NB4 (cell line): ENCODE results near the gene NAGS.

Experiments
- DNase-seq: peaks from one replicate; pipeline ENCODE4 v3.0.0; 2010; ENCODE audit warnings: low read depth
- H3K4me3 ChIP-seq: one replicate; pipeline ENCODE4 v1.5.1; 2011; ENCODE audit warnings: mild to moderate bottlenecking, low read depth, low read length, moderate library complexity
- MYC ChIP-seq: IDR thresholded peaks from 2 replicates; pipeline ENCODE4 v1.6.1; 2011; ENCODE audit warnings: low read depth, low read length
- POLR2A ChIP-seq: IDR thresholded peaks from 2 replicates; pipeline ENCODE4 v1.6.1; 2011; ENCODE audit warnings: mild to moderate bottlenecking; ENCODE audit not compliant: insufficient read length; ENCODE audit errors: extremely low read depth
- TF ChIP-seq, protein P1 (sequence below): IDR thresholded peaks from 2 replicates; pipeline ENCODE4 v1.6.1; 2011; ENCODE audit warnings: low read depth, low read length
- TF ChIP-seq, protein P2 (sequence below): IDR thresholded peaks from one replicate; pipeline ENCODE4 v1.5.1; 2012; ENCODE audit warnings: low read depth, low read length

NAGS gene

DNA sequence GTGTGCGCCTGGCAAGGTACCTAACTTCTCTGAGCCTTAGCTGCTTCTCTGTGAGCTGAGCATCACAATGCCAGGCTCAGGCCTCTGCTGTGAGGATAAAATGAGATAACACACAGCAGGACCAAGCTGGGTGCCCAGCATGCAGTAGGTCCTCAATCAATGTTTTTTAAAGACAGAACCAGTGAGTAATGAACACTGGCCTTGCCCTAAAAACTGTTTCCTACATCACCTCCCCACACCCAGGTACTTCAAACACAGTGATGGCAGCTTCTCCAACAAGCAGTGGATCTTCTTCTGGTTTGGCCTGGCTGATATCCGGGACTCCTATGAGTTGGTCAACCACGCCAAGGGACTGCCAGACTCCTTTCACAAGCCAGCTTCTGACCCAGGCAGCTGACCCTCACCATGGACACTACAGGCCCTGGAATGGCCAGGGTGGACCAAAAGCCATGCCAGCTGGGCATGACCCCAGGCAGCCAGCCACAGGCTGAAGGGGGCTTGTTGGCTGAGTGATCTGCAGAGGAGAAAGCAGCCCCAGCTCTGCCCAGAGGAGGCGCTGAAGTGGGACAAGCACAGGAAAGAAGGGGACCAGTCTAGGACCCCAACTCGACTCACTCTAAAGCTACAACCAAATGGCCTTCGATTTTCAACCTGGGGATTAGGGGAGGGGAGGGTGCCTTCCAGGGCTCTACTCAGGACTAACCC is 3.9 kb downstream of the NAGS start:
- H3K4me3 ChIP-seq = no peak overlapping the region
- DNase-seq = no peak
- TF ChIP-seq, protein P1, sequence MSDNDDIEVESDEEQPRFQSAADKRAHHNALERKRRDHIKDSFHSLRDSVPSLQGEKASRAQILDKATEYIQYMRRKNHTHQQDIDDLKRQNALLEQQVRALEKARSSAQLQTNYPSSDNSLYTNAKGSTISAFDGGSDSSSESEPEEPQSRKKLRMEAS = no peak
- TF ChIP-seq POLR2A (no peak), MYC (no peak)
- TF ChIP-seq, protein P2, sequence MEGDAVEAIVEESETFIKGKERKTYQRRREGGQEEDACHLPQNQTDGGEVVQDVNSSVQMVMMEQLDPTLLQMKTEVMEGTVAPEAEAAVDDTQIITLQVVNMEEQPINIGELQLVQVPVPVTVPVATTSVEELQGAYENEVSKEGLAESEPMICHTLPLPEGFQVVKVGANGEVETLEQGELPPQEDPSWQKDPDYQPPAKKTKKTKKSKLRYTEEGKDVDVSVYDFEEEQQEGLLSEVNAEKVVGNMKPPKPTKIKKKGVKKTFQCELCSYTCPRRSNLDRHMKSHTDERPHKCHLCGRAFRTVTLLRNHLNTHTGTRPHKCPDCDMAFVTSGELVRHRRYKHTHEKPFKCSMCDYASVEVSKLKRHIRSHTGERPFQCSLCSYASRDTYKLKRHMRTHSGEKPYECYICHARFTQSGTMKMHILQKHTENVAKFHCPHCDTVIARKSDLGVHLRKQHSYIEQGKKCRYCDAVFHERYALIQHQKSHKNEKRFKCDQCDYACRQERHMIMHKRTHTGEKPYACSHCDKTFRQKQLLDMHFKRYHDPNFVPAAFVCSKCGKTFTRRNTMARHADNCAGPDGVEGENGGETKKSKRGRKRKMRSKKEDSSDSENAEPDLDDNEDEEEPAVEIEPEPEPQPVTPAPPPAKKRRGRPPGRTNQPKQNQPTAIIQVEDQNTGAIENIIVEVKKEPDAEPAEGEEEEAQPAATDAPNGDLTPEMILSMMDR = no peak

DNA sequence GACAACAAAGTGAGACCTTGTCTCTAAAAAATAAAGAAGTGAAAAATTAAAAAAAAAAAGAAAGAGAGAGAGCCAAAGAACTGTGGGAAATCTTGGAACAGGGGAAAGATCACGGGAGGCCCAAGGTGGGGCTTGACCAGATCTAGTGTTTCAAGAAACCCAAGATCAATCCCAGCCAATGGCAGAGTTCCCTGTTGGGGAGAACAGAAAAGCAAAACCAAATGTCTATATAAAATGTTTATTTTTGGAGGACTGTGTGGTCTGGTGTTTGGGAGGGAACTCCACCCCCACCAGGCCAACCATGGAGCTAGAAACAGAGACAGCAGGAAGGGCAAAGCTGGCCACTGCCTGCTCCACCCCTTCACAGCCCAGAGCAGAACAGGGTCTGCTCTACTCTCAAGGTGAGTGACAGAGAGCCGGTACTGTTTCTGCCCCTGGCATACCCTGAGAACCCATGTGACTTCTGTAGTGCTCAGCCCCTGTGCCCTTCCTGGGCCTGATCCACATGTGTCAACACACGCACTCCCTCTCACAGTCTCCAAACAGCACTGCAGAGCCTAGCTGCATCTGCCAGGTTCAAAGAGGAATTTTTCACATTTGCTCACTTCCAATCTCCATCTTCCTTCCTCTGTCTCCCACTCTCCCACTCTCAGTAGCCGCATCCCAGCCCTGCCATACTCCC is 6.7 kb downstream of the NAGS start:
- DNase-seq = no peak
- no peak for TF ChIP-seq MYC
- no peak for TF ChIP-seq POLR2A
- TF ChIP-seq, protein P2 = no peak
- TF ChIP-seq, protein P1 = no peak
- no peak overlapping the region for H3K4me3 ChIP-seq

DNA sequence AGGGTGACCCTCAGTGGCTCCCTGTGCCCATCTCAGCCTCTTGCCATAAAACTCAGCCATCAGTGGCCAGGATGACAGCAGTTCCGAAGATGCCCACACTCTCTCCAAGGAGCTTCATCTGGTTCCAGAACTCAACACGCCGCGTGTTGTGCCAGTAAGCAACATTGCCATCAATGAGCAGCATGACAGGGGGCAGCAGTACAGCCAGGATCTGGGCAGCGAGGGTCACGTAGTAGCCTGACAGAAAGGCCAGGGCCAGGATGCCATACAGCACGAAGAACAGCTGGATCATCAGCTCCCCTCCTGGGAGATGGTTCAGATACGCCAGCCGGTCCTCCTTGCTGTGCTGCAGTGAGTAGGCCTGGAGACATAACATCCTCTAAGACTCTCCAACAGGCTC is 7.5 kb downstream of the NAGS start:
- H3K4me3 ChIP-seq = no peak overlapping the region
- DNase-seq = no peak
- no peak for TF ChIP-seq POLR2A
- TF ChIP-seq, protein P2 = no peak
- TF ChIP-seq MYC = no peak
- TF ChIP-seq, protein P1 = no peak

DNA sequence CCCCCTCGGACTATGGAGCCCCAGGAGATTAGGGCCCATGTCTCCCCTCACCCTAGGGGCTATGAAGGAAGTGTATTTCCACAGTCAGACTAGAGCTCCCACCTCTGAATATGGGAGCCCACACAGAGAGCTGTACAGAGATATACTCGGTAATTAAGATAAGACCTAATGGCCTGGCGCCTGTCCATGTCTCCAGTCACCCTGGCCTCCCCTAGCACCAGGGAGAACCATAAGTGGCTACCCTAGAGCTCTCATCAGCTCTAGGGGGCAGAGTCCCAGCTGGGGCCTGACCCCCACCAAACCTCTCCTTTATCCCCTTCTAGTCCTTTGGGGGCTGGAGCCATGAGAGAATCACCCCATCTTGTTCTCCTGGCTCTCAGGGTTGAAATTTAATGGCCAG is 8.0 kb downstream of the NAGS start:
- TF ChIP-seq, protein P1 = no peak
- TF ChIP-seq MYC = no peak
- TF ChIP-seq, protein P2 = no peak
- TF ChIP-seq POLR2A = no peak

DNA sequence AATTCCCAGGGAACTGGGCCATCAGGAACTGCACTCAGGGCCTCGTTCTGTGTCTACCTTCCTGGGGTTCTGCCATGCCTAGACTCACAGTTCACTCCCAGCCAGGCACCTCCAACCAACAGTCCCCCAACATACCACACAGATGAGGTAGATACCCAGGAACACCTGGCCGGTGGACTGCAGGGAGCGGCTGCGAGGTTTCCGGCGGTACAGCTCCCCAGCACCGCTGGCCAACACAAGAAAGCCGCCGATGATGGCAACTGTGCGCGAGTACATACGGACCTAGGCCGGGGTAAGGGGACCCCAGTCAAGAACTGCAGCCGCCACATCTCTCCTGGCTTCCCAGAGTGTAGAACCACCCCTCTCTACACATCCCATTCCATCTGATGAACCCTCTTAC is 8.5 kb downstream of the NAGS start:
- H3K4me3 ChIP-seq = no peak overlapping the region
- TF ChIP-seq, protein P1 = no peak
- TF ChIP-seq POLR2A = no peak
- TF ChIP-seq, protein P2 = no peak
- no peak for TF ChIP-seq MYC
- DNase-seq = no peak

More for the DNA sequence above, 8.0 kb downstream of the NAGS start:
- DNase-seq = no peak
- no peak overlapping the region for H3K4me3 ChIP-seq
